ENCODE results near the gene SLC39A1. TPM values are rescaled to one million over a fixed set of nuclear protein-coding genes. Genes with fewer than 3 reads are reported as not detected.

Gene SLC39A1
- polyA plus RNA-seq, 1 experiment = 84.0 TPM

DNA sequence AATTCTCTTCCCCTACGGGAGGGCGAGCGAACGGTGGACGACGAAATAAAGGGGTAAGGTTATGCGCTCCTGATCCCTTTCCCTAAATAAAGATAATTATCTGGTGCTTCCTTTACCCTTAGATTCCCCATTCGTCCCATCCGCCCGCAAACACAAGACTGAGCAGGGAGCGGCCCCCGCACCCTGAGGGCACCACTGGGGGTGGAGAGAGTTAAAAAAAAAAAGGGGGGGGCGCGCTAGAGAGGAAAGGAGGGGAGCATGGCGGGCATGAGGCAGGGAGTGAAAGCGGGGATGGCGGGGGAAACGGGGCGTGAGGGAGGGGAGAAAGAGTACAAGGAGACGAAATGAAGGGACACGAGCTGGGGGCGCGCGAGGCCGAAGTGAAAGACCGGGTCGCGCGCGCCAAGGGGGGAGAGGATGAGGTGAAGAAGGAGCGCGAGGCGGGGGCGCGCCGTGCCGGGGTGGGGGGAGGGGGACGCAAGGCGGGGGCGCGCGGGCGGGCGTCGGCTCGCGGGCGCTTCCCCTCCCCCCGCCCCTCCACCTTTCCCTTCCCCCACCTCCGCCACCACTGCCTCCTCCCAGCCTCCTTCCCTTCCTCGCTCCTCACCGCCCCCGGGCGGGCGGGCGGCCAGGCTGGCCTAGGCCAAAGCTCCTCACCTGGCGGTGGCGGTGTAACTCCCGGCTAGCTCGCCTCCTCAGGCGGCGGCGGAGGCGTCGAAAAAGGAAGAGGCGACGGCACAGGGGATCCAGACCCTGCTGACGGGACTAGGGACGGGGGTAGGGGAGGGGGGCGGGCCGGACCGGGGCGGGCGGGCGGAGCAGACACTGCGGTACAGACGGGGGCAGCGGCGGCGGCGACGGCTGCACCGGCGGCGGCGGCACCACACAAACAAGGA, 41.0 kb downstream of the SLC39A1 start:
- ChIA-PET CTCF (interaction anchor here (0.7 to 1.6 kb wide), 4 partner anchors 11 to 295 kb away, joined by 3 to 7 read pairs (median 4); partner anchors contain the start of genes RAB13 and S100A13), POLR2A (interaction anchor here (0.6 to 1.4 kb wide), 3 partner anchors 24 to 133 kb away, joined by 3 to 4 read pairs (median 4); partner anchors contain the start of genes DENND4B and RPS27)
- Histone ChIP-seq H3K27ac (ENCODE audit: low read depth, low read length) (peak overlapping the region; percentile 39), H3K4me3 (ENCODE audit: low read depth, low read length) (peak overlapping the region; percentile 91), H3K27me3 (ENCODE audit: control insufficient read depth, insufficient read depth, low read length) (no peaks in the 10 kb centered on the region), H3K9me3 (ENCODE audit: control insufficient read depth, insufficient read depth, low read length) (no peaks in the 10 kb centered on the region)
- TF ChIP-seq, protein P1, sequence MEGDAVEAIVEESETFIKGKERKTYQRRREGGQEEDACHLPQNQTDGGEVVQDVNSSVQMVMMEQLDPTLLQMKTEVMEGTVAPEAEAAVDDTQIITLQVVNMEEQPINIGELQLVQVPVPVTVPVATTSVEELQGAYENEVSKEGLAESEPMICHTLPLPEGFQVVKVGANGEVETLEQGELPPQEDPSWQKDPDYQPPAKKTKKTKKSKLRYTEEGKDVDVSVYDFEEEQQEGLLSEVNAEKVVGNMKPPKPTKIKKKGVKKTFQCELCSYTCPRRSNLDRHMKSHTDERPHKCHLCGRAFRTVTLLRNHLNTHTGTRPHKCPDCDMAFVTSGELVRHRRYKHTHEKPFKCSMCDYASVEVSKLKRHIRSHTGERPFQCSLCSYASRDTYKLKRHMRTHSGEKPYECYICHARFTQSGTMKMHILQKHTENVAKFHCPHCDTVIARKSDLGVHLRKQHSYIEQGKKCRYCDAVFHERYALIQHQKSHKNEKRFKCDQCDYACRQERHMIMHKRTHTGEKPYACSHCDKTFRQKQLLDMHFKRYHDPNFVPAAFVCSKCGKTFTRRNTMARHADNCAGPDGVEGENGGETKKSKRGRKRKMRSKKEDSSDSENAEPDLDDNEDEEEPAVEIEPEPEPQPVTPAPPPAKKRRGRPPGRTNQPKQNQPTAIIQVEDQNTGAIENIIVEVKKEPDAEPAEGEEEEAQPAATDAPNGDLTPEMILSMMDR (IDR thresholded peaks at IDR 0.05; ENCODE audit: low read depth, low read length) = 0 out of 2 replicates have a peak, but pooled peaks have one; percentile 17
- DNase-seq (ENCODE audit: low read depth, low spot score) = no peak

DNA sequence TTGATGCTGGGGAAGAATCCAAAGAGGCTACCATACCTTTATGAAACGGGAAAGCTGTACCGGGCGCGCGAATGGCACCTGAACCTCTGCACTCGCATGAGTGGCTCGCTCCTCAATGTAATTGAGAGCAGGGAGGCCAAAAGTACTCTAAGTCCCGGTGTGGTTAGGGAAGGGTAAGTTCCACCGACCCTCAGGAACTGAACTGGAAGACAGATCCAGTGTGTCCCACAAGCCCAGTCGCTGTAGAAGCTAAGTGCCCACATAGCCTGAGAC, 41.6 kb downstream of the SLC39A1 start:
- POLR2A ChIA-PET = interaction anchor here (0.7 to 1.4 kb wide), 3 partner anchors 23 to 69 kb away, joined by 4 to 5 read pairs (median 4); partner anchors contain the start of genes DENND4B and RPS27
- no peak for DNase-seq (ENCODE audit: low read depth, low spot score)
- peak overlapping the region; percentile 91 for H3K4me3 ChIP-seq (ENCODE audit: low read depth, low read length)
- TF ChIP-seq, protein P1 (IDR thresholded peaks at IDR 0.05; ENCODE audit: low read depth, low read length) = no peak
- CTCF ChIA-PET = interaction anchor here (1.0 to 1.6 kb wide), 3 partner anchors 10 to 100 kb away, joined by 3 to 7 read pairs (median 4); partner anchors contain the start of gene RAB13
- H3K27ac ChIP-seq (ENCODE audit: low read depth, low read length) = no peak overlapping the region
- no peaks in the 10 kb centered on the region for H3K27me3 ChIP-seq (ENCODE audit: control insufficient read depth, insufficient read depth, low read length)
- H3K9me3 ChIP-seq (ENCODE audit: control insufficient read depth, insufficient read depth, low read length) = no peaks in the 10 kb centered on the region

DNA sequence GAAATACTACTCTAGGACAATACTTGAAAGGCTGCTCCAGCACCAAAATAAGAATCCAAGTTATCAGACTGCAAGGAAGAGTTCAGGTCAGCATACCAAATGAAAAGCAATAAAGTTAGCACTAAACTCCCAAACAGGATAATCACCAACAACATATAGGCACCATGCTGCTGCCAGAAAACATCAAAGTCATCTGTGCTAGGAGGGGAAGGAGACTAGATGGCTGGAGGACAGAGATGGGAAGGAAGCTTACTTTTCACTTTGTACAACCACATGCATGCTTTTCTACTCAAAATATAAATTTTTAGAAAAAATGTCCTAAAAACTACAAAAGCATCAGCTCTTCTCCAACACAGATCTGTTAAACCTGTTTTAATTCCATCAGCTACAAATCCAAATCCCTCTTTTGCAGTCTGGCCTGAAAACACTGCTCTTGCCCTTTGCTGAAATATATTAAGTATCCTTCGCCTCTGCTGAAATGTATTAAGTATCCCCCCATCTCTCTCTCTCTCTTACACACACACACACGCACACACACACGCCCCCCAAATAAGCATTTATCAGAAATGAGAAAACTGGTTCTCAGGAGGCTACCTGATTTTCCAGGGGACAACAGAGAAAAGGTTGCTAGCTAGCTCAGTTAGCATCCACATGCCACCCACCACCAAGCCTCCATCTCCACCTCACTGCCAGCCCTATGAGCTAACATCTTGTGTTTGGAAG, 42.1 kb downstream of the SLC39A1 start:
- no peaks in the 10 kb centered on the region for H3K9me3 ChIP-seq (ENCODE audit: control insufficient read depth, insufficient read depth, low read length)
- TF ChIP-seq, protein P1 (IDR thresholded peaks at IDR 0.05; ENCODE audit: low read depth, low read length) = no peak
- H3K4me3 ChIP-seq (ENCODE audit: low read depth, low read length) = peak overlapping the region; percentile 91
- POLR2A ChIA-PET = interaction anchor here (0.7 to 1.4 kb wide), 3 partner anchors 23 to 69 kb away, joined by 4 to 5 read pairs (median 4); partner anchors contain the start of genes DENND4B and RPS27
- H3K27me3 ChIP-seq (ENCODE audit: control insufficient read depth, insufficient read depth, low read length) = no peaks in the 10 kb centered on the region
- DNase-seq (ENCODE audit: low read depth, low spot score) = no peak
- no peak overlapping the region for H3K27ac ChIP-seq (ENCODE audit: low read depth, low read length)
- CTCF ChIA-PET = interaction anchor here (1.5 to 2.9 kb wide), 3 partner anchors 65 to 124 kb away, joined by 4 to 7 read pairs (median 7); partner anchors contain the start of gene RAB13

DNA sequence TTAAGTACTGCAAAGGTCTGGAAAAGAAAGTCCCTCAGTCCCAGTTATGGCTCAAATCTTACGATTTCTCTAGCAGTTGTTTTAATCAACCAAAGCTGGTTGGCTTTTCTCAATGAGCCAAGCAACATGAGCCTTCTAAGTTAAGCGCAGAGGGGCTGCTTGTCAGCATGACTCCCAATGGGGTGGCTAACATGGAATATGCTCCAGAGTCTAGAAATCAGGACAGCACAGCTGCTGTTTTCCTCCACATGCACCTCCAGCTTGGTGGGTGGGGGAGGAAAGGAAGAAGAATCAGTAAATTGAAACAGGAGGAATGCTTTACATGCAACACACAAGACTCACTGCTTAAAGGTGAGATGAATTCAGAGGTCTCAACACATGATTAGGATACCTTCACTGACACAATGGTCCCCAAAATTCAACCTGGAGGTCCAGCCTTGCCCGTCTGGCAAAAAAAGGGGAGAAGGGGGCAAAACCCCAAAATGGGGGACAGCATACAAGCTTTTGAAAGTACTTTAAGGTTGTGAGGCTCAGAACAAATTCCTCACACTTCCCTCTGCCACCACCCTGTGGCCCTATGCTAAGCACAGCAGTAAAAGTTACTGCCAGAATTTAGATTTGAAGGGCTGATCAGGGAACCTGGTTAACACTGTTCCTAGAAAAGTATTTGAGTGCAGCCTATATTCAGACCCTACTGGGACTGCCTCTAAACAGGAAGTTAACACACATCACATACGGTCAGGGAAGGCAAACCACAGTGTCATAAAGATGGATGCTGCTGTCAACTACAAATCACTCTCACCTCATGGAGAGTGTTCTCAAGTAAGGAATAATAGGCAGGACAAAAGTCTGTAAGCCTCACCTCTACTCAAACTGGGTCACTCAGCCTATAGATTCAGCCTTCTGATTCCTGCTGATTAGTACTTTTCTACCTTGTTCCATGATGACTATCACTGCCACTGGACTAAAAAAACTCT, 43.2 kb downstream of the SLC39A1 start:
- Histone ChIP-seq H3K4me3 (ENCODE audit: low read depth, low read length) (peak overlapping the region; percentile 91), H3K27ac (ENCODE audit: low read depth, low read length) (no peak overlapping the region), H3K27me3 (ENCODE audit: control insufficient read depth, insufficient read depth, low read length) (no peaks in the 10 kb centered on the region), H3K9me3 (ENCODE audit: control insufficient read depth, insufficient read depth, low read length) (no peaks in the 10 kb centered on the region)
- ChIA-PET CTCF (interaction anchor here (0.7 to 2.9 kb wide), 2 partner anchors 123 to 415 kb away, joined by 3 to 7 read pairs; no protein-coding TSS in a partner anchor), POLR2A (interaction anchor here (0.5 kb wide), 1 partner anchor 114 kb away, joined by 3 read pairs; no protein-coding TSS in a partner anchor)
- no peak for DNase-seq (ENCODE audit: low read depth, low spot score)
- TF ChIP-seq, protein P1 (IDR thresholded peaks at IDR 0.05; ENCODE audit: low read depth, low read length) = peak; percentile 39
